Measurements from ENCODE around the gene TBCD.

The TBCD gene

GRCh38 chr17:82894389-82894788 lies 142.5 kb downstream of the TBCD start:
- no peak overlapping the region for H3K9ac ChIP-seq (ENCODE audit: low read depth, low read length)
- H3K4me1 ChIP-seq (ENCODE audit: insufficient read depth, low read length), result no peaks in the 10 kb centered on the region
- H3K4me3 ChIP-seq (ENCODE audit: low read length), result no peak overlapping the region
- H3K27ac ChIP-seq (ENCODE audit: low read depth, low read length), result no peak overlapping the region
- no peaks in the 10 kb centered on the region for H3K27me3 ChIP-seq (ENCODE audit: insufficient read depth, low read length)
- 96% methylated on average over 7 of the region's 7 CpGs for WGBS
- no peaks in the 10 kb centered on the region for H3K9me3 ChIP-seq (ENCODE audit: insufficient read depth, low read depth, low read length)
- H3K36me3 ChIP-seq (ENCODE audit: insufficient read depth, low read length), result peaks cover 46% of the 10 kb centered on the region

- Histone ChIP-seq H3K36me3 (ENCODE audit: insufficient read depth, low read length) (peaks cover 42% of the 10 kb centered on the region), H3K27me3 (ENCODE audit: insufficient read depth, low read length) (no peaks in the 10 kb centered on the region), H3K4me3 (ENCODE audit: low read length) (no peak overlapping the region), H3K4me1 (ENCODE audit: insufficient read depth, low read length) (no peaks in the 10 kb centered on the region), H3K9ac (ENCODE audit: low read depth, low read length) (no peak overlapping the region), H3K27ac (ENCODE audit: low read depth, low read length) (no peak overlapping the region), H3K9me3 (ENCODE audit: insufficient read depth, low read depth, low read length) (no peaks in the 10 kb centered on the region)
- WGBS, result 97% methylated on average over 12 of the region's 12 CpGs
These were observed 143.2 kb downstream of the TBCD start for GRCh38 chr17:82895087-82895486.

- Histone ChIP-seq H3K9me3 (ENCODE audit: insufficient read depth, low read depth, low read length) (no peaks in the 10 kb centered on the region), H3K4me1 (ENCODE audit: insufficient read depth, low read length) (no peaks in the 10 kb centered on the region), H3K27me3 (ENCODE audit: insufficient read depth, low read length) (no peaks in the 10 kb centered on the region), H3K9ac (ENCODE audit: low read depth, low read length) (no peak overlapping the region), H3K27ac (ENCODE audit: low read depth, low read length) (no peak overlapping the region), H3K36me3 (ENCODE audit: insufficient read depth, low read length) (peaks cover 39% of the 10 kb centered on the region), H3K4me3 (ENCODE audit: low read length) (no peak overlapping the region)
- 94% methylated on average over 29 of the region's 29 CpGs for WGBS
These were observed 144.5 kb downstream of the TBCD start for GRCh38 chr17:82896071-82897000.

- H3K27me3 ChIP-seq (ENCODE audit: insufficient read depth, low read length), result no peaks in the 10 kb centered on the region
- no peak overlapping the region for H3K4me3 ChIP-seq (ENCODE audit: low read length)
- no peaks in the 10 kb centered on the region for H3K9me3 ChIP-seq (ENCODE audit: insufficient read depth, low read depth, low read length)
- H3K9ac ChIP-seq (ENCODE audit: low read depth, low read length), result no peak overlapping the region
- H3K27ac ChIP-seq (ENCODE audit: low read depth, low read length), result no peak overlapping the region
- 95% methylated on average over 22 of the region's 24 CpGs for WGBS
- H3K4me1 ChIP-seq (ENCODE audit: insufficient read depth, low read length), result no peaks in the 10 kb centered on the region
- H3K36me3 ChIP-seq (ENCODE audit: insufficient read depth, low read length), result peaks cover 45% of the 10 kb centered on the region
These were observed 145.8 kb downstream of the TBCD start for GRCh38 chr17:82897514-82898249.

- no peak overlapping the region for H3K27ac ChIP-seq (ENCODE audit: low read depth, low read length)
- peaks cover 46% of the 10 kb centered on the region for H3K36me3 ChIP-seq (ENCODE audit: insufficient read depth, low read length)
- no peak overlapping the region for H3K9ac ChIP-seq (ENCODE audit: low read depth, low read length)
- WGBS, result 96% methylated on average over 53 of the region's 53 CpGs
- H3K4me1 ChIP-seq (ENCODE audit: insufficient read depth, low read length), result no peaks in the 10 kb centered on the region
- no peaks in the 10 kb centered on the region for H3K9me3 ChIP-seq (ENCODE audit: insufficient read depth, low read depth, low read length)
- H3K27me3 ChIP-seq (ENCODE audit: insufficient read depth, low read length), result no peaks in the 10 kb centered on the region
- no peak overlapping the region for H3K4me3 ChIP-seq (ENCODE audit: low read length)
These were observed 147.2 kb downstream of the TBCD start for GRCh38 chr17:82898976-82899514.

GRCh38 chr17:82899941-82900340 lies 148.1 kb downstream of the TBCD start:
- Histone ChIP-seq H3K36me3 (ENCODE audit: insufficient read depth, low read length) (peaks cover 48% of the 10 kb centered on the region), H3K9ac (ENCODE audit: low read depth, low read length) (no peak overlapping the region), H3K4me3 (ENCODE audit: low read length) (no peak overlapping the region), H3K27me3 (ENCODE audit: insufficient read depth, low read length) (no peaks in the 10 kb centered on the region), H3K9me3 (ENCODE audit: insufficient read depth, low read depth, low read length) (no peaks in the 10 kb centered on the region), H3K4me1 (ENCODE audit: insufficient read depth, low read length) (no peaks in the 10 kb centered on the region), H3K27ac (ENCODE audit: low read depth, low read length) (no peak overlapping the region)
- 96% methylated on average over 7 of the region's 7 CpGs for WGBS

GRCh38 chr17:82900741-82901140 lies 148.9 kb downstream of the TBCD start:
- Histone ChIP-seq H3K4me1 (ENCODE audit: insufficient read depth, low read length) (no peaks in the 10 kb centered on the region), H3K27ac (ENCODE audit: low read depth, low read length) (no peak overlapping the region), H3K36me3 (ENCODE audit: insufficient read depth, low read length) (peaks cover 41% of the 10 kb centered on the region), H3K4me3 (ENCODE audit: low read length) (no peak overlapping the region), H3K9ac (ENCODE audit: low read depth, low read length) (no peak overlapping the region), H3K27me3 (ENCODE audit: insufficient read depth, low read length) (no peaks in the 10 kb centered on the region), H3K9me3 (ENCODE audit: insufficient read depth, low read depth, low read length) (no peaks in the 10 kb centered on the region)
- WGBS, result 97% methylated on average over 19 of the region's 19 CpGs

GRCh38 chr17:82901356-82901755 lies 149.5 kb downstream of the TBCD start:
- WGBS, result 96% methylated on average over 16 of the region's 16 CpGs
- no peak overlapping the region for H3K4me3 ChIP-seq (ENCODE audit: low read length)
- H3K36me3 ChIP-seq (ENCODE audit: insufficient read depth, low read length), result peaks cover 47% of the 10 kb centered on the region
- no peak overlapping the region for H3K27ac ChIP-seq (ENCODE audit: low read depth, low read length)
- no peaks in the 10 kb centered on the region for H3K4me1 ChIP-seq (ENCODE audit: insufficient read depth, low read length)
- no peaks in the 10 kb centered on the region for H3K9me3 ChIP-seq (ENCODE audit: insufficient read depth, low read depth, low read length)
- H3K9ac ChIP-seq (ENCODE audit: low read depth, low read length), result no peak overlapping the region
- no peaks in the 10 kb centered on the region for H3K27me3 ChIP-seq (ENCODE audit: insufficient read depth, low read length)

- H3K27me3 ChIP-seq (ENCODE audit: insufficient read depth, low read length), result no peaks in the 10 kb centered on the region
- no peaks in the 10 kb centered on the region for H3K4me1 ChIP-seq (ENCODE audit: insufficient read depth, low read length)
- no peak overlapping the region for H3K4me3 ChIP-seq (ENCODE audit: low read length)
- H3K27ac ChIP-seq (ENCODE audit: low read depth, low read length), result no peak overlapping the region
- H3K36me3 ChIP-seq (ENCODE audit: insufficient read depth, low read length), result peaks cover 52% of the 10 kb centered on the region
- WGBS, result 85% methylated on average over 16 of the region's 16 CpGs
- H3K9me3 ChIP-seq (ENCODE audit: insufficient read depth, low read depth, low read length), result no peaks in the 10 kb centered on the region
- no peak overlapping the region for H3K9ac ChIP-seq (ENCODE audit: low read depth, low read length)
These were observed 150.0 kb downstream of the TBCD start for GRCh38 chr17:82901856-82902255.

GRCh38 chr17:82902972-82903874 lies 151.4 kb downstream of the TBCD start:
- Histone ChIP-seq H3K27me3 (ENCODE audit: insufficient read depth, low read length) (no peaks in the 10 kb centered on the region), H3K4me3 (ENCODE audit: low read length) (no peak overlapping the region), H3K4me1 (ENCODE audit: insufficient read depth, low read length) (no peaks in the 10 kb centered on the region), H3K36me3 (ENCODE audit: insufficient read depth, low read length) (peaks cover 66% of the 10 kb centered on the region), H3K27ac (ENCODE audit: low read depth, low read length) (no peak overlapping the region), H3K9me3 (ENCODE audit: insufficient read depth, low read depth, low read length) (no peaks in the 10 kb centered on the region), H3K9ac (ENCODE audit: low read depth, low read length) (no peak overlapping the region)
- WGBS, result 96% methylated on average over 33 of the region's 37 CpGs

Measured in HUES64 (cell line).